OCI-LY1 (cell line): ENCODE measurements around the gene OXTR.

Source experiments
- CTCF ChIP-seq: fragments of 200-600 bp; sonication (generic), shearing (Covaris generic); IDR thresholded peaks from 2 replicates; pipeline ENCODE4 v1.5.1; 2017; ENCODE audit warnings: mild to moderate bottlenecking, antibody characterized with exemption, low read length, moderate library complexity, mixed read lengths
- EZH2 ChIP-seq: fragments of 200-600 bp; sonication (generic), shearing (Covaris generic); IDR thresholded peaks from 2 replicates; pipeline ENCODE4 v1.8.0; 2017; ENCODE audit warnings: borderline replicate concordance, mixed run types, mild to moderate bottlenecking, antibody characterized with exemption, low read length, moderate library complexity, mixed read lengths

GRCh38 chr3:8776406-8776805, 7.0 kb upstream of the OXTR start:
- TF ChIP-seq CTCF: no peak
- TF ChIP-seq EZH2: no peak
